A172 (cell line): ENCODE measurements around the gene RAB1B. TPM values are rescaled to one million over a fixed set of nuclear protein-coding genes. Genes with fewer than 3 reads are reported as not detected.
A peak's percentile ranks its signal among the peaks of the same experiment; 100 is the strongest.
"Not testable (repeated sequence)": the region's sequence is repeated elsewhere in the genome, so short reads cannot be mapped to it uniquely, and the experiment has no call there.

ENCODE experiments used
- DNase-seq: peaks from one replicate; pipeline ENCODE4 v3.0.0-alpha.2; 2015; ENCODE audit warnings: low spot score
- total RNA-seq: library from RNA; depleted of rRNA; stranded (reverse); fragments of >200 nt; shearing (Covaris generic); gene quantifications from 2 replicates; pipeline ENCODE4 v1.2.3, GENCODE V29; 2014

The RAB1B gene
- total RNA-seq, 1 experiment from 2014 or later = 133 TPM

- peak; percentile 42 for DNase-seq
Observed at GRCh38 chr11:66267379-66268243, 828 bp upstream of the RAB1B start.

- peak; percentile 40 for DNase-seq
Observed at GRCh38 chr11:66268952-66269905, 790 bp downstream of the RAB1B start.

GRCh38 chr11:66271816-66272215 lies 3.4 kb downstream of the RAB1B start:
- no peak for DNase-seq

- DNase-seq = no peak
Observed at GRCh38 chr11:66272596-66272995, 4.2 kb downstream of the RAB1B start.

- no peak for DNase-seq
Observed at GRCh38 chr11:66274219-66274618, 5.8 kb downstream of the RAB1B start.

GRCh38 chr11:66275396-66275795 lies 7.0 kb downstream of the RAB1B start:
- DNase-seq = no peak

GRCh38 chr11:66275984-66276612 lies 7.7 kb downstream of the RAB1B start:
- DNase-seq = no peak

- not testable (repeated sequence) for DNase-seq
Observed at GRCh38 chr11:66276619-66277018, 8.2 kb downstream of the RAB1B start.

GRCh38 chr11:66277064-66277463 lies 8.6 kb downstream of the RAB1B start:
- not testable (repeated sequence) for DNase-seq

- no peak for DNase-seq
Observed at GRCh38 chr11:66277471-66278362, 9.3 kb downstream of the RAB1B start, which contains the start of gene CNIH2. Gene CNIH2 (plus strand): TSS chr11:66278175. CDS start chr11:66278457, 282 bp downstream.

GRCh38 chr11:66278363-66279091 lies 10.1 kb downstream of the RAB1B start:
- DNase-seq = no peak

- no peak for DNase-seq
Observed at GRCh38 chr11:66279092-66279734, 10.8 kb downstream of the RAB1B start.

GRCh38 chr11:66280428-66280827 lies 12.0 kb downstream of the RAB1B start:
- DNase-seq = no peak

GRCh38 chr11:66281001-66281400 lies 12.6 kb downstream of the RAB1B start:
- DNase-seq = no peak

GRCh38 chr11:66281776-66282467 lies 13.5 kb downstream of the RAB1B start:
- DNase-seq = no peak

- peak; percentile 80 for DNase-seq
Observed at GRCh38 chr11:66282468-66283455, 14.3 kb downstream of the RAB1B start.

- DNase-seq = no peak
Observed at GRCh38 chr11:66283461-66284105, 15.1 kb downstream of the RAB1B start.
